Measurements from ENCODE around the gene CCSER2.

CCSER2 gene

DNA sequence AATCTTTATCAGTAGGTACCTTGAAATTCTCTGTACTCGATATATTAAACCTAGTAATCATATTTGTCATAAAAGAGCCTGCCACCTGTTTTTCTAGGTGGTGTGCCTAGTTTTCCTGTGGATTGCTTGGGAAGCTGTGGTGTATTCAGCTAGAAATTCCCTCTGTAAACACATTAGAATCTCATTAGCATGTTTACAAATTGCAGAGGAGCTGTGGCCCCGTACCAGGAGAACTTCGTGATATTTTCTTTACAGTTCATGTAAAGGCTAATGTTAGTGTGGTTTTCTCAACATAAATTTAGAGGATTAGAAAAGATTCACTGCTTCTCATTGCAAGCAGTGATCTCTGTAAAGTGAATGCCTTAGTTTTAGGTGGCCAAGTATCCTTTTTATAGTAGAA is 144.7 kb downstream of the CCSER2 start:
- H3K9me3 ChIP-seq (ENCODE audit: insufficient read depth, low read depth, low read length), result no peaks in the 10 kb centered on the region
- H3K36me3 ChIP-seq (ENCODE audit: insufficient read depth, low read length), result peaks cover 7% of the 10 kb centered on the region; the same call in 1 of the 2 replicates
- TF ChIP-seq CTCF (conservative IDR thresholded peaks at IDR 0.05; ENCODE audit: low read length), result no peak
- no peak for TF ChIP-seq EZH2phosphoT487 (IDR thresholded peaks at IDR 0.05; ENCODE audit: borderline replicate concordance)
- H3K79me2 ChIP-seq (ENCODE audit: insufficient read depth, low read length), result no peaks in the 10 kb centered on the region
- no peak overlapping the region for H3K4me2 ChIP-seq (ENCODE audit: low read depth, low read length, poor library complexity, severe bottlenecking)
- H3K9me2 ChIP-seq (replicated peaks; ENCODE audit: low read depth, low read length), result no peaks in the 10 kb centered on the region
- no peak overlapping the region for H3K9ac ChIP-seq (ENCODE audit: low read depth, low read length, poor library complexity, severe bottlenecking)
- no peaks in the 10 kb centered on the region for H3F3A ChIP-seq (ENCODE audit: low read depth)
- no peak overlapping the region for H2AFZ ChIP-seq (ENCODE audit: low read length)
- H3K27me3 ChIP-seq (ENCODE audit: insufficient read depth, low read length, poor library complexity, severe bottlenecking), result no peaks in the 10 kb centered on the region
- no peak overlapping the region for H3K4me3 ChIP-seq (ENCODE audit: low read length, poor library complexity, severe bottlenecking)
- H4K20me1 ChIP-seq (ENCODE audit: insufficient read depth, low read length, poor library complexity, severe bottlenecking), result no peaks in the 10 kb centered on the region
- H3K4me1 ChIP-seq (ENCODE audit: insufficient read depth, low read length, poor library complexity, severe bottlenecking), result no peaks in the 10 kb centered on the region

GRCh38 chr10:84477398-84478128 is 149.2 kb downstream of the CCSER2 start:
- Histone ChIP-seq H3K79me2 (ENCODE audit: insufficient read depth, low read length) (no peaks in the 10 kb centered on the region), H4K20me1 (ENCODE audit: insufficient read depth, low read length, poor library complexity, severe bottlenecking) (no peaks in the 10 kb centered on the region), H3K4me3 (ENCODE audit: low read length, poor library complexity, severe bottlenecking) (no peak overlapping the region), H3K36me3 (ENCODE audit: insufficient read depth, low read length) (peaks cover 3% of the 10 kb centered on the region; the same call in 1 of the 2 replicates), H2AFZ (ENCODE audit: low read length) (no peak overlapping the region), H3K9me3 (ENCODE audit: insufficient read depth, low read depth, low read length) (no peaks in the 10 kb centered on the region), H3K27me3 (ENCODE audit: insufficient read depth, low read length, poor library complexity, severe bottlenecking) (no peaks in the 10 kb centered on the region), H3K9me2 (replicated peaks; ENCODE audit: low read depth, low read length) (no peaks in the 10 kb centered on the region), H3K4me1 (ENCODE audit: insufficient read depth, low read length, poor library complexity, severe bottlenecking) (no peaks in the 10 kb centered on the region), H3F3A (ENCODE audit: low read depth) (no peaks in the 10 kb centered on the region), H3K4me2 (ENCODE audit: low read depth, low read length, poor library complexity, severe bottlenecking) (no peak overlapping the region), H3K9ac (ENCODE audit: low read depth, low read length, poor library complexity, severe bottlenecking) (no peak overlapping the region)
- no peak for TF ChIP-seq CTCF (conservative IDR thresholded peaks at IDR 0.05; ENCODE audit: low read length)

- H3K4me3 ChIP-seq (ENCODE audit: low read length, poor library complexity, severe bottlenecking), result no peak overlapping the region
- H3K4me1 ChIP-seq (ENCODE audit: insufficient read depth, low read length, poor library complexity, severe bottlenecking), result no peaks in the 10 kb centered on the region
- H3K79me2 ChIP-seq (ENCODE audit: insufficient read depth, low read length), result no peaks in the 10 kb centered on the region
- no peak overlapping the region for H3K4me2 ChIP-seq (ENCODE audit: low read depth, low read length, poor library complexity, severe bottlenecking)
- no peak overlapping the region for H3K9ac ChIP-seq (ENCODE audit: low read depth, low read length, poor library complexity, severe bottlenecking)
- no peaks in the 10 kb centered on the region for H3K9me3 ChIP-seq (ENCODE audit: insufficient read depth, low read depth, low read length)
- H3K9me2 ChIP-seq (replicated peaks; ENCODE audit: low read depth, low read length), result no peaks in the 10 kb centered on the region
- H3K27me3 ChIP-seq (ENCODE audit: insufficient read depth, low read length, poor library complexity, severe bottlenecking), result no peaks in the 10 kb centered on the region
- no peak overlapping the region for H2AFZ ChIP-seq (ENCODE audit: low read length)
- H3F3A ChIP-seq (ENCODE audit: low read depth), result no peaks in the 10 kb centered on the region
- no peaks in the 10 kb centered on the region for H4K20me1 ChIP-seq (ENCODE audit: insufficient read depth, low read length, poor library complexity, severe bottlenecking)
- TF ChIP-seq CTCF (conservative IDR thresholded peaks at IDR 0.05; ENCODE audit: low read length) (no peak), EZH2phosphoT487 (IDR thresholded peaks at IDR 0.05; ENCODE audit: borderline replicate concordance) (no peak)
- H3K36me3 ChIP-seq (ENCODE audit: insufficient read depth, low read length), result peaks cover 4% of the 10 kb centered on the region; the same call in 1 of the 2 replicates
Observed at GRCh38 chr10:84478151-84478550, 149.8 kb downstream of the CCSER2 start.

Measured in Loucy (cell line).